ENCODE results near the gene UNC45B. TPM values are rescaled to one million over a fixed set of nuclear protein-coding genes. Genes with fewer than 3 reads are reported as not detected.
"Not testable (repeated sequence)": the region's sequence is repeated elsewhere in the genome, so short reads cannot be mapped to it uniquely, and the experiment has no call there.

The UNC45B gene
- polyA plus RNA-seq (ENCODE audit: insufficient read length), result 226 TPM

- DNase-seq (ENCODE audit: low read depth), result no peak
Measured at GRCh38 chr17:35147375-35147905, at the start of gene UNC45B. Gene UNC45B, plus strand, starts transcription at chr17:35147817. Its CDS starts 447 bp downstream, at chr17:35148264.

GRCh38 chr17:35099908-35100307, 47.7 kb upstream of the UNC45B start:
- no peak for DNase-seq (ENCODE audit: low read depth)

- DNase-seq (ENCODE audit: low read depth), result no peak
Measured at GRCh38 chr17:35101036-35101435, 46.6 kb upstream of the UNC45B start.

GRCh38 chr17:35101725-35102124, 45.9 kb upstream of the UNC45B start:
- no peak for DNase-seq (ENCODE audit: low read depth)

GRCh38 chr17:35103271-35103670, 44.3 kb upstream of the UNC45B start:
- DNase-seq (ENCODE audit: low read depth), result no peak

GRCh38 chr17:35104844-35105450, 42.7 kb upstream of the UNC45B start:
- no peak for DNase-seq (ENCODE audit: low read depth)

- not testable (repeated sequence) for DNase-seq (ENCODE audit: low read depth)
Measured at GRCh38 chr17:35110791-35111190, 36.8 kb upstream of the UNC45B start.

GRCh38 chr17:35116845-35117244, 30.8 kb upstream of the UNC45B start:
- DNase-seq (ENCODE audit: low read depth), result no peak

GRCh38 chr17:35117984-35118383, 29.6 kb upstream of the UNC45B start:
- no peak for DNase-seq (ENCODE audit: low read depth)

GRCh38 chr17:35119370-35120165, 28.0 kb upstream of the UNC45B start, which contains the start of gene RAD51D:
Gene RAD51D, minus strand, starts transcription at chr17:35119860. Its CDS starts 247 bp downstream, at chr17:35119613.
- DNase-seq (ENCODE audit: low read depth), result no peak

GRCh38 chr17:35121315-35121714, 26.3 kb upstream of the UNC45B start, which contains the start of gene FNDC8:
Gene FNDC8, plus strand, starts transcription at chr17:35121615. Its CDS starts 79 bp downstream, at chr17:35121694.
- DNase-seq (ENCODE audit: low read depth), result no peak

GRCh38 chr17:35127751-35128514, 19.7 kb upstream of the UNC45B start:
- peak; percentile 20 for DNase-seq (ENCODE audit: low read depth)

- DNase-seq (ENCODE audit: low read depth), result no peak
Measured at GRCh38 chr17:35129154-35129972, 18.3 kb upstream of the UNC45B start.

GRCh38 chr17:35129973-35130351, 17.7 kb upstream of the UNC45B start:
- no peak for DNase-seq (ENCODE audit: low read depth)

- DNase-seq (ENCODE audit: low read depth), result no peak
Measured at GRCh38 chr17:35130392-35130791, 17.2 kb upstream of the UNC45B start.

GRCh38 chr17:35132099-35132498, 15.5 kb upstream of the UNC45B start:
- DNase-seq (ENCODE audit: low read depth), result no peak

GRCh38 chr17:35132816-35133550, 14.6 kb upstream of the UNC45B start:
- no peak for DNase-seq (ENCODE audit: low read depth)

- DNase-seq (ENCODE audit: low read depth), result no peak
Measured at GRCh38 chr17:35135322-35135721, 12.3 kb upstream of the UNC45B start.

- no peak for DNase-seq (ENCODE audit: low read depth)
Measured at GRCh38 chr17:35138218-35138617, 9.4 kb upstream of the UNC45B start.

GRCh38 chr17:35141681-35142466, 5.7 kb upstream of the UNC45B start, which contains the start of gene NLE1:
Gene NLE1, minus strand, starts transcription at chr17:35142303. Its CDS starts 28 bp downstream, at chr17:35142275.
- peak; percentile 26 for DNase-seq (ENCODE audit: low read depth)

Data from forelimb muscle (tissue), 1 donor.